ENCODE data around the gene INTS1.
"Not testable (repeated sequence)": the region's sequence is repeated elsewhere in the genome, so short reads cannot be mapped to it uniquely, and the experiment has no call there.

INTS1 gene

DNA sequence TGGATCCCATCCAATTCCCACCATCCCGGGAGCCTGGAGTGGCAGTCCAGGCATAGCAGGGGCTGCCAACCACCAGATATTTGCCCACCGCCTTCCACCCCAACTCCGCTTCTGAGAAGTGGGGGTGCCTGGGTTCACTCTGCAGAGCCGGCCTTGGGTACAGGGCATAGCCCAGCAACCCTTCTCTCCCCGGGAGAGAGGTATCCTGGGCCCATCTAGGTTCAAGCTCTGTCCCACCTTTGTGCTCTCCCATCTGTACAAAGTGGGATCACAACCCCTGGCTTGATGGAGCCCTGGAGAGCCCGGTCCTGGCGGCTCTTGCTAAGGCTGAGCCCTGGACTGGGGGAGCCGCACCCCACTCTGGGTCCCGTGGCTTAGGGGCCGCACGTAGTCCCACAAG is 57.1 kb downstream of the INTS1 start:
- TF ChIP-seq, protein P1, sequence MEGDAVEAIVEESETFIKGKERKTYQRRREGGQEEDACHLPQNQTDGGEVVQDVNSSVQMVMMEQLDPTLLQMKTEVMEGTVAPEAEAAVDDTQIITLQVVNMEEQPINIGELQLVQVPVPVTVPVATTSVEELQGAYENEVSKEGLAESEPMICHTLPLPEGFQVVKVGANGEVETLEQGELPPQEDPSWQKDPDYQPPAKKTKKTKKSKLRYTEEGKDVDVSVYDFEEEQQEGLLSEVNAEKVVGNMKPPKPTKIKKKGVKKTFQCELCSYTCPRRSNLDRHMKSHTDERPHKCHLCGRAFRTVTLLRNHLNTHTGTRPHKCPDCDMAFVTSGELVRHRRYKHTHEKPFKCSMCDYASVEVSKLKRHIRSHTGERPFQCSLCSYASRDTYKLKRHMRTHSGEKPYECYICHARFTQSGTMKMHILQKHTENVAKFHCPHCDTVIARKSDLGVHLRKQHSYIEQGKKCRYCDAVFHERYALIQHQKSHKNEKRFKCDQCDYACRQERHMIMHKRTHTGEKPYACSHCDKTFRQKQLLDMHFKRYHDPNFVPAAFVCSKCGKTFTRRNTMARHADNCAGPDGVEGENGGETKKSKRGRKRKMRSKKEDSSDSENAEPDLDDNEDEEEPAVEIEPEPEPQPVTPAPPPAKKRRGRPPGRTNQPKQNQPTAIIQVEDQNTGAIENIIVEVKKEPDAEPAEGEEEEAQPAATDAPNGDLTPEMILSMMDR (IDR thresholded peaks at IDR 0.05; ENCODE audit: low read depth, low read length, missing control alignments): no peak
- H3K4me3 ChIP-seq (replicated peaks; ENCODE audit: low read depth, low read length): no peak overlapping the region
- DNase-seq (ENCODE audit: extremely low read depth, low read depth): no peak

DNA sequence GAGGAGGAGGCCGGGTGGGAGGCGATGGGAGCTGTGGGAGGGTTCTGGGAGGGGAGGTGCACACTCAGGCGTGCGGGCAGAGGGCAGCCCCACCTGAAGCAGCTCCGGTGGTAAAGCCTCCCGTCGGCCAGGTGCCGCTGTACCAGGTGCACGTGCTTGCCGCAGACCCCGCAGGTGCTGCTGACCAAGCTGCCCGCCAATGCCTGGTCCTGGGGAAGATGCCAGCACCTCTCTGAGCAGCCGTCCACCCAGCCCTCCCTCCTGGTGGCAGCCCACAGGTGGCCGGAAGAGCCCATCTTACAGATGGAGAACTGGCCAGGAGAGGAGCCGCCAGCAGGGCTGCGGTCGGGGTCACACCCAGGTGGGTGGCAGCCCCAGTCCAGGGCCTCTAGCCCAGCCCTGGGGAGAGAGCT is 57.6 kb downstream of the INTS1 start:
- H3K4me3 ChIP-seq (replicated peaks; ENCODE audit: low read depth, low read length): no peak overlapping the region
- no peak for DNase-seq (ENCODE audit: extremely low read depth, low read depth)
- TF ChIP-seq, protein P1 (IDR thresholded peaks at IDR 0.05; ENCODE audit: low read depth, low read length, missing control alignments): no peak

DNA sequence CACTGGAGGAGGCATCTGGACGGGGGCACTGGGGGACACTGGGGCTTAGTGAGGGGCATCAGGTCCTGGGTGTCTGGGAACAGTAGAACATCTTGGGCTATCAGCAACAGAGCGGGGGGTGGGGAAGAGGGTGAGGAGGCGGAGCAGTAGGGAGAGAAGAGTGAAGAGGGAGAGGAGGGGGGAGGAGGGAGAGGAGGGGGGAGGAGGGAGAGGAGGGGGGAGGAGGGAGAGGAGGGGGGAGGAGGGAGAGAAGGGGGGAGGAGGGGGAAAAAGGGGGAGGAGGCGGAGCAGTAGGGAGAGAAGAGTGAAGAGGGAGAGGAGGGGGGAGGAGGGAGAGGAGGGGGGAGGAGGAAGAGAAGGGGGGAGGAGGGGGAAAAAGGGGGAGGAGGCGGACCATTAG is 58.2 kb downstream of the INTS1 start:
- not testable (repeated sequence) for H3K4me3 ChIP-seq (replicated peaks; ENCODE audit: low read depth, low read length); DNase-seq (ENCODE audit: extremely low read depth, low read depth)

DNA sequence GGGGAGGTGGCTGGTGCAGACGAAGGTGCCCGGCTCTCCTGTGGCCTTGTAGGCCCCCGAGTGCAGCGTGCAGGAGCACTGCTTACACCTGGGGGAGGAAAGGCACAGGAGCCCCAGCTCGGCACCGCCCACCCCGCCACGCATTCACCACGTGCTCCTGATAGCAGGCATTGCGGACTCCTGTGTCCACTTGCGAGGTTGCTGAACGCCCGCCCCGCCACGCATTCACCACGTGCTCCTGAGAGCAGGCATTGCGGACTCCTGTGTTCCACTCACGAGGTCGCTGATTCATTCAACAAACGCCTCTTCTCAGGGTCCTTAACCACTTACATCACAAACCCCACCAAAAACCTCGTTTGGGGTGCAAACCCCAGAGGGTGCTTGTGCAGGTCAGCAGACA is 58.8 kb downstream of the INTS1 start:
- no peak overlapping the region for H3K4me3 ChIP-seq (replicated peaks; ENCODE audit: low read depth, low read length)
- TF ChIP-seq, protein P1 (IDR thresholded peaks at IDR 0.05; ENCODE audit: low read depth, low read length, missing control alignments): no peak

DNA sequence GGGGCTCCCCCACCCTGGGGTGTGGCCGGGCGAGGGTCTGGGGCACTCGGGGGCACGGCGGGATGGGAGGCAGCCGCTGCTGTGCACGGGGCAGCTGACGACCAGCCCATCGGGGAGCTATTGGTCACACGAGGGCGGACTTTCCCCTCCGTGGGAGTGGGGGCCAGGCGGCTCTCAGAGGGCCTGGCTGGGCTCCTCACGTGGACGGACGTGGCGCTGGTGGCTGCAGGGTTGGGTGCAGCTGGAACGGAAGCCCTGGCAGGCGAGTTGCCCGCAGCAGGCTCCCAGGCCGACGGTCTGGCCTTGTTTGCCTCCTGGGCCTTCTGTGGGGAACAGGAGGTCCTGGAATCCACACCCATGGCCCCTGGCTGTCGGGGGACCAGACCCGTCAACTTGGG is 59.3 kb downstream of the INTS1 start:
- no peak overlapping the region for H3K4me3 ChIP-seq (replicated peaks; ENCODE audit: low read depth, low read length)
- TF ChIP-seq, protein P1 (IDR thresholded peaks at IDR 0.05; ENCODE audit: low read depth, low read length, missing control alignments): no peak
- no peak for DNase-seq (ENCODE audit: extremely low read depth, low read depth)

More for the DNA sequence above, 58.8 kb downstream of the INTS1 start:
- no peak for DNase-seq (ENCODE audit: extremely low read depth, low read depth)

DNA sequence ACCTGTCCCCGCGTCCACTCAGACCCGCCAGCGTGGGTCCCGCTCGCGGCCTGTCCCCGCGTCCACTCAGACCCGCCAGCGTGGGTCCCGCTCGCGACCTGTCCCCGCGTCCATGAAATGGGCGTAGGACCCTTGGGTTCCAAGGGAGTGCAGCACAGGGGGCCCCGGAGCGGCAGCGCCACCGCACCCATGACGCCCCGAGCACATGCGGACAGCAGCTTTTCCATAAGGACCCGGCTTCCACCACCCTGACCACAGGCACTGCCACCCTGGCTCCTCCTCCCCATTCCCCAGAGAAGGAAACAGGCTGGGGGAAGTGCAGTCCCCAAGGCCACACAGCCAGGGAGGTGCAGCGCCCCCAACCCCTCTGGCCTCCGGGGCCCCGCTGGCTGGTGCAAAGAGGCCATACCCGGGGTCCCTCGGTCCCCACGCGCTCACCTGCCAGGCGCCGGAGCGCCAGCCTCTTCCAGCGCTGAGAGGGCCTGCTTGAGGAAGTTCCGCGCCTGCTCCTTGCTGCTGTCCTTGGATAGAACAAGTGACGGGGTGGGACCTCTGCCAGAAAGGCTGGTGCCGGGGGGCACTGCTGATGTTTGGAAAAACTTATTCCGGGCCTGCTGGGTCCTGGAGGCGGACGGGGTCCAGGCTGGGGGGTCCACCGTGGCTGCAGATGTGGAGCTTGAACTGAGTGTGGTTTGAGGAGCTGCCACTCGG is 59.8 kb downstream of the INTS1 start:
- TF ChIP-seq, protein P1 (IDR thresholded peaks at IDR 0.05; ENCODE audit: low read depth, low read length, missing control alignments): no peak
- H3K4me3 ChIP-seq (replicated peaks; ENCODE audit: low read depth, low read length): no peak overlapping the region
- no peak for DNase-seq (ENCODE audit: extremely low read depth, low read depth)

DNA sequence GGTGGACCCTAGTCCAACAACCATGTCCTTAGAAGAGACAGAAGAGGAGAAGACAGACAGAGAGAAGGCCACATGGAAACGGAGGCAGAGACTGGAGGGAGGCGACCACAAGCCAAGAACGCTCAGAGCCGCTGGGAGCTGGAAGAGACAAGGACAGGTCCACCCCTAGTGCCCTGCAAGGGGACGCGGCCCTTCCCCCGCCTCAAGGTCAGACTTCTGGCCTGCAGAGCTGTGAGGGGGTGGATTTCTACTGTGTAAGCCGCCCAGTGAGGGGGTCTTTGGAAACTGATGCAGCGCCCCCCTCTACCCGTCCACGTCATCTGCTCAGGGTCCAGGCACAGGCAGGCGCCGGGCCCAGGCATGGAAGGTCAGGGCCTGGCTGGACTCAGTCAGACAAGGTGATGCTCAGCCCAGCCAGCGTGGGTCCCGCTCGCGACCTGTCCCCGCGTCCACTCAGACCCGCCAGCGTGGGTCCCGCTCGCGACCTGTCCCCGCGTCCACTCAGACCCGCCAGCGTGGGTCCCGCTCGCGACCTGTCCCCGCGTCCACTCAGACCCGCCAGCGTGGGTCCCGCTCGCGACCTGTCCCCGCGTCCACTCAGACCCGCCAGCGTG is 60.5 kb downstream of the INTS1 start:
- DNase-seq (ENCODE audit: extremely low read depth, low read depth); H3K4me3 ChIP-seq (replicated peaks; ENCODE audit: low read depth, low read length): not testable (repeated sequence)

Data from HFF-Myc (cell line).